Glutamatergic neuron (in vitro differentiated cells): ENCODE measurements around the gene ABHD14A. TPM values are rescaled to one million over a fixed set of nuclear protein-coding genes. Genes with fewer than 3 reads are reported as not detected.

Source experiments
- DNase-seq: peaks from one replicate; pipeline ENCODE4 v3.0.0; 2022
- H3K27ac Mint-ChIP-seq: one replicate; pipeline ENCODE4 v1.8.0; 2020; ENCODE audit warnings: mild to moderate bottlenecking, mixed read lengths, inconsistent platforms; ENCODE audit not compliant: unreplicated experiment
- H3K27me3 Mint-ChIP-seq: one replicate; pipeline ENCODE4 v1.8.0; 2020; ENCODE audit warnings: mild to moderate bottlenecking, moderate library complexity, mixed read lengths, inconsistent platforms; ENCODE audit not compliant: unreplicated experiment
- H3K36me3 Mint-ChIP-seq: one replicate; pipeline ENCODE4 v1.8.0; 2020; ENCODE audit warnings: mild to moderate bottlenecking, mixed read lengths, inconsistent platforms; ENCODE audit not compliant: unreplicated experiment
- H3K4me1 Mint-ChIP-seq: one replicate; pipeline ENCODE4 v1.8.0; 2020; ENCODE audit warnings: mild to moderate bottlenecking, low read depth, mixed read lengths, inconsistent platforms; ENCODE audit not compliant: unreplicated experiment
- H3K4me3 Mint-ChIP-seq: one replicate; pipeline ENCODE4 v1.8.0; 2020; ENCODE audit warnings: mild to moderate bottlenecking, mixed read lengths, inconsistent platforms; ENCODE audit not compliant: unreplicated experiment
- H3K9me3 Mint-ChIP-seq: one replicate; pipeline ENCODE4 v1.8.0; 2020; ENCODE audit warnings: mild to moderate bottlenecking, moderate library complexity, mixed read lengths, inconsistent platforms; ENCODE audit not compliant: unreplicated experiment
- CTCF ChIP-seq: fragments of 200-600 bp; sonication (generic); IDR thresholded peaks from one replicate; pipeline ENCODE4 v1.5.0; 2021; ENCODE audit not compliant: partially characterized antibody, unreplicated experiment
- total RNA-seq: library from RNA; stranded (reverse); fragmentation: NEBNext Ultra II Directional; extraction: Animal tissue kit (Norgen Biotek cat#: 25700); gene quantifications from one replicate; pipeline ENCODE4 v1.2.1, GENCODE V29; 2021; ENCODE audit not compliant: unreplicated experiment

ABHD14A gene
- total RNA-seq, 1 donor from 2014 or later: 12.7 TPM

- no peaks in the 10 kb centered on the region for H3K36me3 Mint-ChIP-seq
- peak; percentile 100 for DNase-seq
- H3K27me3 Mint-ChIP-seq: peaks cover 14% of the 10 kb centered on the region
- TF ChIP-seq CTCF: peak; percentile 100
- H3K27ac Mint-ChIP-seq: peak within 1 kb of the TSS; percentile 53
- H3K9me3 Mint-ChIP-seq: peaks cover 7% of the 10 kb centered on the region
- peaks cover 6% of the 10 kb centered on the region for H3K4me1 Mint-ChIP-seq
- H3K4me3 Mint-ChIP-seq: peak within 1 kb of the TSS; percentile 89
These were observed 32.9 kb upstream of the ABHD14A start, which contains the start of the genes PARP3 and RRP9 for GRCh38 chr3:51941798-51942602. Gene PARP3 (plus strand): TSS chr3:51942363. CDS start chr3:51943356, 993 bp downstream. Gene RRP9 (minus strand): TSS chr3:51941904. CDS start chr3:51941867, 37 bp downstream.

- DNase-seq: no peak
- Mint-ChIP-seq H3K36me3 (no peaks in the 10 kb centered on the region), H3K4me1 (peaks cover 6% of the 10 kb centered on the region), H3K27ac (peak overlapping the region; percentile 22), H3K27me3 (peaks cover 14% of the 10 kb centered on the region), H3K4me3 (peak overlapping the region; percentile 89), H3K9me3 (peaks cover 10% of the 10 kb centered on the region)
- TF ChIP-seq CTCF: no peak
These were observed 32.0 kb upstream of the ABHD14A start for GRCh38 chr3:51942603-51943450.

- TF ChIP-seq CTCF: no peak
- H3K4me3 Mint-ChIP-seq: no peak overlapping the region
- no peaks in the 10 kb centered on the region for H3K36me3 Mint-ChIP-seq
- no peak for DNase-seq
- no peak overlapping the region for H3K27ac Mint-ChIP-seq
- H3K4me1 Mint-ChIP-seq: peaks cover 6% of the 10 kb centered on the region
- H3K27me3 Mint-ChIP-seq: peaks cover 18% of the 10 kb centered on the region
- peaks cover 13% of the 10 kb centered on the region for H3K9me3 Mint-ChIP-seq
These were observed 31.1 kb upstream of the ABHD14A start for GRCh38 chr3:51943451-51944391.

- Mint-ChIP-seq H3K9me3 (peaks cover 13% of the 10 kb centered on the region), H3K4me1 (peaks cover 6% of the 10 kb centered on the region), H3K27ac (no peak overlapping the region), H3K4me3 (no peak overlapping the region), H3K36me3 (no peaks in the 10 kb centered on the region), H3K27me3 (peaks cover 18% of the 10 kb centered on the region)
- no peak for DNase-seq
- TF ChIP-seq CTCF: no peak
These were observed 30.3 kb upstream of the ABHD14A start for GRCh38 chr3:51944451-51945021.
